Naive thymus-derived CD8-positive, alpha-beta T cell (primary cell): ENCODE data around the gene SNAP47. TPM values are rescaled to one million over a fixed set of nuclear protein-coding genes. Genes with fewer than 3 reads are reported as not detected.
A peak's percentile ranks its signal among the peaks of the same experiment; 100 is the strongest.

Experiments
- ATAC-seq, 2 donors: fragments of 150-1000 bp; cut with Tn5 transposase in 1 of 2; sonication (Bioruptor Pico), chemical (Tn5 transposase) in 1 of 2; 1 replicate in 1 of 2; 2 replicates in 1 of 2; pipeline ENCODE4 v1.10.0; 2021; ENCODE audit warnings: mild to moderate bottlenecking in 2 of 2, moderate library complexity in 2 of 2
- POLR2A ChIA-PET: fragments of 350-600 bp; sonication (Branson Sonifier 250); formaldehyde crosslinking; loops from one replicate; lab custom pipeline; 2021; ENCODE audit warnings: antibody characterized with exemption; lab: Charles Lee
- DNase-seq, 10 donors: peaks; one replicate each; pipeline versions ENCODE4 v3.0.0 to v3.0.0-alpha.2; 2020 to 2022
- H3K27ac Mint-ChIP-seq, 10 donors: one replicate each; pipeline ENCODE4 v1.8.0; 2020 to 2022; ENCODE audit warnings: mild to moderate bottlenecking in 10 of 10, mixed read lengths in 10 of 10, moderate library complexity in 4 of 10, inconsistent platforms in 1 of 10
- H3K27me3 Mint-ChIP-seq, 5 donors: one replicate each; pipeline ENCODE4 v1.8.0; 2021 to 2022; ENCODE audit warnings: mixed read lengths in 5 of 5
- H3K36me3 Mint-ChIP-seq, 3 donors: one replicate each; pipeline ENCODE4 v1.8.0; 2020 to 2022; ENCODE audit warnings: mixed read lengths in 3 of 3, mild to moderate bottlenecking in 2 of 3, inconsistent platforms in 1 of 3
- H3K4me1 Mint-ChIP-seq, 4 donors: one replicate each; pipeline ENCODE4 v1.8.0; 2021 to 2022; ENCODE audit warnings: mixed read lengths in 4 of 4
- H3K4me3 Mint-ChIP-seq, 10 donors: one replicate each; pipeline ENCODE4 v1.8.0; 2020 to 2022; ENCODE audit warnings: mild to moderate bottlenecking in 10 of 10, mixed read lengths in 10 of 10, moderate library complexity in 6 of 10, inconsistent platforms in 1 of 10
- H3K9me3 Mint-ChIP-seq, 9 donors: one replicate each; pipeline ENCODE4 v1.8.0; 2020 to 2022; ENCODE audit warnings: mixed read lengths in 9 of 9, mild to moderate bottlenecking in 3 of 9, inconsistent platforms in 1 of 9, moderate library complexity in 1 of 9
- polyA plus RNA-seq, 3 donors: library from polyadenylated mRNA; unstranded; fragments of 300-500 nt; fragmentation: Illumina TruSeq; gene quantifications; one replicate each; pipeline ENCODE4 v1.2.3, GENCODE V29; 2021
- total RNA-seq, 8 experiments: library from RNA in 2 of 8; stranded (reverse) in 2 of 8; gene quantifications; one replicate each; pipeline ENCODE4 v1.2.3 and lab custom pipeline; 2021 to 2026

Gene SNAP47
- total and polyA plus RNA-seq, 5 experiments from 2014 or later, result 25.0 to 46.6 (median 40.0) TPM

DNA sequence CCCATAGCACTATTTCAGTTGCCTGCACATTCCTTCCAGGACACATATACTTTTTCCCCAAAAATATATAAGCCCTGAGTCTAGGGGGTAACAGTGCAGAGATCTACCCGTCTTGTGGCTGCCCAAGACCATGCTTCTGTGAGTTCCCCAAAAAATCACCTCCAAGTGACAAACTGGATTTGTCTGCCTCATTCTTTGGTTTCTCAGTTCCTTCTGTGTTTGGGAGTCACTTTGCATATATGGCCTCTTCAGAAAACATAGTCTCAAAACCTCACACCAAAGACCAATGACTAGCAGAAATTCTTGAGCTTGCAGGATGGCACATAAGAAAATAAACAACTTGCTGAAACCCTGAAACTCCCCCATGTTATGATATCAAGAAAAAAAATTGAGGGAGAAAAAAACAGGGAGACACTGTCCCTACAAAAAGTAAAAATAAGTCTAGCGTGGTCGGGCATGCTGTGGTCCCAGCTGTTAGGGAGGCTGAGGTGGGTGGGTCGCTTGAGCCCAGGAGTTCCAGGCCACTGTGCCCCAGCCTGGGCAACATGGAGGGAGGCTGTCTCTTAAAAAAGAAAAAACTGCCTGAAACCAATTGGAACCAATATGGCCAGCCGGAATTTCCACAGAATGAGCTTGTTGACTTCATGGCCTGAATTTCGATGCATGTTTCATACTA, 8.2 kb upstream of the SNAP47 start:
- Mint-ChIP-seq H3K9me3 (peaks cover under 1 to 24% (median 15%) of the 10 kb centered on the region in 9 donors), H3K4me1 (peaks cover 8 to 28% (median 26%) of the 10 kb centered on the region in 4 donors), H3K4me3 (peak overlapping the region; percentile 46 to 86 (median 78)), H3K27ac (peak overlapping the region in 2 of 10 donors; percentile 3 to 53), H3K36me3 (peaks cover 0 to 12% (median 9%) of the 10 kb centered on the region in 3 donors), H3K27me3 (peaks cover 0 to 4% (median 0%) of the 10 kb centered on the region in 5 donors)
- DNase-seq, result no peak
- ATAC-seq, result no peak
- POLR2A ChIA-PET, result no interaction called here

DNA sequence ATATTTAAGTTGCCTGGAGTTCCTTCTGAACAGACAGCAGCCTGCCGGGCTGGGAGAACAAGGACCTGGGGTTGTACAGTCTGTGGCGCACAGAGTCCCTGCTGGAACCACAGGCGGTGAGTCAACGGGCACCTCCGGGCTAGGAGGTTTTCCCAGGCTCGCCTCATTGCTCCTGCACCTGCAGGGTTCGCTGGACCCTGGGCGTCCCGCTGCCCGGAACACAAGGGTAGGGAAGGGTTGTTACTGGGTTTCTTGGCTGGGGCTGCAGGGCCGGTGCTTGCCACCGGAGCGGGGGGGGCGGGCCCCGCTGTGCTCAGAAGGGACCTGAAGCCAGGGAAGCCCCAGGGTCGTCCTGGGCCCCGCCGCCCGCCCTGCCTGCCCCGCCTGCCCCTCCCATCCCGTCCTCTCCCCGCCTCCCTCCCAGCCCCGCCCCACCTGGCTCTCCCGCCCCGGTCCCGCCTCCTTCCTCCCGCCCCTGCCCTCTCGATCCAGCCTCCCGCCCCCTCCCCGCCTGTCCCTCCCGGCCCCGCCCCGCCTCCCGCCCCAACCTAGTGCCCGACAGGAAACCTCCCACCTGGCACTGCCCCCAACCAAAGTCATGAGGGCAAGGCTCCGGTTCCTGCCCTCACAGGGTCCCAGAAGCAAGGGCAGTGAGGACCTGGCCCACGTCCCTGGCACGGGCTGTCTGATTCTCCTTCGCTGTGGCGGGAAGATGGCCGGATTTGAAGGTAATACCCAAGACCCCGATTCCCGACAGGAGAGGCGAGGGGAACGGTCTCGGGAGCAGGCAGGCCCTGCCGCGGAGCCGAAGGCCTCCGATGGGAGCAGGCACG, 7.0 kb upstream of the SNAP47 start:
- Mint-ChIP-seq H3K27ac (peak overlapping the region in 7 of 10 donors; percentile 72 to 89 (median 86)), H3K4me3 (peak overlapping the region; percentile 75 to 90 (median 86)), H3K27me3 (peaks cover 0 to 4% (median 0%) of the 10 kb centered on the region in 5 donors), H3K9me3 (peaks cover 0 to 13% (median 5%) of the 10 kb centered on the region in 9 donors), H3K4me1 (peaks cover 9 to 32% (median 29%) of the 10 kb centered on the region in 4 donors), H3K36me3 (peaks cover under 1 to 2% (median under 1%) of the 10 kb centered on the region in 3 donors)
- DNase-seq, result peak in 8 of 10 donors; percentile 38 to 79 (median 57)
- peak; percentile 50 to 74 for ATAC-seq
- POLR2A ChIA-PET, result no interaction called here

- ATAC-seq, result peak; percentile 26 to 27
- POLR2A ChIA-PET, result no interaction called here
- Mint-ChIP-seq H3K27me3 (peaks cover 0 to 4% (median 0%) of the 10 kb centered on the region in 5 donors), H3K4me1 (peaks cover 13 to 37% (median 34%) of the 10 kb centered on the region in 4 donors), H3K36me3 (peaks cover 0 to 2% (median 0%) of the 10 kb centered on the region in 3 donors), H3K4me3 (peak overlapping the region; percentile 75 to 90 (median 86)), H3K27ac (peak overlapping the region in 9 of 10 donors; percentile 62 to 89 (median 80)), H3K9me3 (peaks cover 0 to 8% (median 3%) of the 10 kb centered on the region in 9 donors)
- DNase-seq, result no peak
Observed at GRCh38 chr1:227728892-227729143, 6.4 kb upstream of the SNAP47 start.

DNA sequence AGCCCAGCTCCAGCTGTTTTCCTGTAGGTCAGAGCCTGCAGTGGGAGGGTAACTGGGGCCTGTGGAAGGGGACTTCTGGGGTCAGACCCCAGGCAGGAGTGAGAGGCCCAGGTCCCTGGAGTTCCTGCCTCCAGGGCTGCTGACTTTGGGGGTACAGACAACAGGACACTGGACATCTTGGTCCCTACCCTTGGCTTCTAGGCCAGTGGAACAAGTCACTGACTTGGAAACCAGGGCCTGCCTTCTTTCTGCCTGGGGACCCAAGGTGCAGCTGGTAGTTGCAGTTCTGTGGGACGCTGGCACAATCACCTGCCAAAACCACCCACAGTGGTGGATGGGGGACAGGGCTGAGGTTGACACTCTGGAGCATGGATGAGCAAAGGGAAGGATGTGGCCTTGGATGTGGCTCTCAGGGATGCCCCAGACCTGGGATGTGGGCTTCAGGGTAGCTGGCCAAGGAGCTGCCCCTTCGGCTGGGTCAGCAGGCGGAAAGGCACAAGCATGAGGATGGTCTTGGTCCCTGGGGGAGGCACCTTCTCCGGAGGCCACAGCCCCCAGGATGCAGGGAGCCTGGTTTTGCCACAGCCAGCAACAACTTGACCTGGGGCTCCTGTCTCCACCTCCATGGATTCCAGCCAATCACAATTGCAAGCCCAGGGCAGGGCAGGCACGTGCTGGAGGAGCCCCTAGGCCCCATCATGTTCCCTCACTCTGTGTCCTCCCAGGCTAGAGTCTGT, 5.9 kb upstream of the SNAP47 start:
- Mint-ChIP-seq H3K27ac (peak overlapping the region in 9 of 10 donors; percentile 49 to 89 (median 80)), H3K36me3 (peaks cover 0 to 2% (median 0%) of the 10 kb centered on the region in 3 donors), H3K4me1 (peaks cover 14 to 42% (median 37%) of the 10 kb centered on the region in 4 donors), H3K27me3 (peaks cover 0 to 4% (median 0%) of the 10 kb centered on the region in 5 donors), H3K9me3 (peaks cover 0 to 3% (median 0%) of the 10 kb centered on the region in 9 donors), H3K4me3 (peak overlapping the region; percentile 75 to 90 (median 86))
- POLR2A ChIA-PET, result no interaction called here
- ATAC-seq (peak in 1 of 2 donors; percentile 24), DNase-seq (no peak)

DNA sequence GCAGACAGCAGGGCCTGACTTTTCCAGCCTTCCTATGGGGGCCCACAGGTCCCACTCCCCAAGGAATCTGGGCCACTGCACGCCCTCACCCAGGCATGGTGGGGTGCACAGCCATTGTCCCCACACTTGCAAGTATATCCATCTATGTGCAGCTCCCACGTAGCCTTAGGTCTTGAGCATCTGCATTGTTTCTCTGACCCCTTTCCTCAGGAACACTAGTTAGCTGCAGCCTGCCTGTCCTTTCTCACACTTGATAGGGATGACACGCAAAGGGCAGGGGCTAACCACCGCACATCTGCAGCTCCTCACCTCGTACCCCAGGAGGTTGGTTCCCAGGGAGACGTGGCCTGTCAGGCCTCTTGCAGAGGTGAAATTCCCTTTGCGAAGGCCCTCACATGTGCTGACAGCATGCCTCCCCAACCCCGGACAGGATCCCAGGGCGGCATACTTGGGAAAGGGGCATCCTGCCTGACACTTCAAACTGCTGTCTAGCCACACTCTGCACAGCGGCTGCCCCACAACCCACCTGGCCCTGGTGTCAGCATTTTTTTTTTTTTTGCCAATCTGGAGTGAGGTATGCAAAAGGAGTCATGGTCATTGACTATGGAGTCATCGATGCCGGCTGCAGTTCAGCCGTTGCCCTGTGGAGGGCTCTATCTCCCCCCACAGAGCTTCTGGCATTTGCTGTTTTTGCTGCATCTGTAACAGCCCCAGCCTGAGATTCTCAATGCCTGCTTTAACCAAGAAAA, 5.2 kb upstream of the SNAP47 start:
- POLR2A ChIA-PET, result interaction anchor here (0.7 kb wide), 1 partner anchor 1037 kb away, joined by 3 read pairs; no protein-coding TSS in a partner anchor
- peak overlapping the region; percentile 8 to 87 (median 63) for H3K4me3 Mint-ChIP-seq
- peaks cover 17 to 46% (median 39%) of the 10 kb centered on the region in 4 donors for H3K4me1 Mint-ChIP-seq
- peak in 1 of 2 donors; percentile 25 for ATAC-seq
- peak overlapping the region; percentile 8 to 87 (median 74) for H3K27ac Mint-ChIP-seq
- H3K27me3 Mint-ChIP-seq, result peaks cover 0 to 4% (median 0%) of the 10 kb centered on the region in 5 donors
- no peaks in the 10 kb centered on the region for H3K9me3 Mint-ChIP-seq
- H3K36me3 Mint-ChIP-seq, result peaks cover 0 to 2% (median 0%) of the 10 kb centered on the region in 3 donors
- peak in 4 of 10 donors; percentile 17 to 34 (median 25) for DNase-seq

GRCh38 chr1:227730630-227731151, 4.5 kb upstream of the SNAP47 start:
- POLR2A ChIA-PET, result interaction anchor here (0.7 kb wide), 1 partner anchor 1036 kb away, joined by 3 read pairs; no protein-coding TSS in a partner anchor
- peaks cover 0 to 2% (median 0%) of the 10 kb centered on the region in 3 donors for H3K36me3 Mint-ChIP-seq
- H3K4me3 Mint-ChIP-seq, result peak overlapping the region in 7 of 10 donors; percentile 34 to 87 (median 67)
- peak overlapping the region in 8 of 10 donors; percentile 8 to 85 (median 54) for H3K27ac Mint-ChIP-seq
- peaks cover 0 to 4% (median 0%) of the 10 kb centered on the region in 5 donors for H3K27me3 Mint-ChIP-seq
- no peaks in the 10 kb centered on the region for H3K9me3 Mint-ChIP-seq
- peaks cover 19 to 47% (median 42%) of the 10 kb centered on the region in 4 donors for H3K4me1 Mint-ChIP-seq
- ATAC-seq (no peak), DNase-seq (no peak)

DNA sequence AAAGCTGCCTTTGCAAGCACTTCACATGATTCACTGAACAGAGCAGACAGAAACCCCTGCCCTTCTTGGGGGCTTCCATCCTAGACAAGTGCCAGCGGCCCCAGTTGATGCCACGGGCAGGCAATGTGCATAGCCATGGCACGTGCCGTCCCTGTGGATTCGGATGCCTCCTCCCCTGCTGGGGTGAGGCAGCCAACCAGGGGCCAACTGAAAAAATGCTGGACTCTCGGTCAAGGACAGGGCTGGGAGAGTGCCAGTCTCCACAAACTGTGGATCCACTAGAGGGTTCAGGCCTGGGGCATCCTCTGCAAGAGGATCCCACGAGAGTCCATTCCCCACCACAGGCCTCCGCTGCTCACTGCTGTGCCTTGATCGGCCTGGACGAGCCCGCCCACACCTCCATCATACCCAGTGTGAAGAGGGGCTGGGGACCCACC, 4.0 kb upstream of the SNAP47 start:
- ATAC-seq (no peak), DNase-seq (no peak)
- Mint-ChIP-seq H3K4me3 (no peak overlapping the region), H3K27ac (peak overlapping the region in 2 of 10 donors; percentile 27 to 43), H3K27me3 (peaks cover 0 to 4% (median 0%) of the 10 kb centered on the region in 5 donors), H3K9me3 (no peaks in the 10 kb centered on the region), H3K36me3 (peaks cover 0 to 2% (median 0%) of the 10 kb centered on the region in 3 donors), H3K4me1 (peaks cover 24 to 53% (median 47%) of the 10 kb centered on the region in 4 donors)
- POLR2A ChIA-PET, result no interaction called here

GRCh38 chr1:227731696-227732585, 3.3 kb upstream of the SNAP47 start:
- no peak for DNase-seq
- no peak for ATAC-seq
- Mint-ChIP-seq H3K36me3 (peaks cover 0 to 2% (median 0%) of the 10 kb centered on the region in 3 donors), H3K27me3 (no peaks in the 10 kb centered on the region), H3K9me3 (no peaks in the 10 kb centered on the region), H3K4me3 (peak overlapping the region in 2 of 10 donors; percentile 48 to 91), H3K4me1 (peaks cover 28 to 57% (median 50%) of the 10 kb centered on the region in 4 donors), H3K27ac (no peak overlapping the region)
- POLR2A ChIA-PET, result no interaction called here

DNA sequence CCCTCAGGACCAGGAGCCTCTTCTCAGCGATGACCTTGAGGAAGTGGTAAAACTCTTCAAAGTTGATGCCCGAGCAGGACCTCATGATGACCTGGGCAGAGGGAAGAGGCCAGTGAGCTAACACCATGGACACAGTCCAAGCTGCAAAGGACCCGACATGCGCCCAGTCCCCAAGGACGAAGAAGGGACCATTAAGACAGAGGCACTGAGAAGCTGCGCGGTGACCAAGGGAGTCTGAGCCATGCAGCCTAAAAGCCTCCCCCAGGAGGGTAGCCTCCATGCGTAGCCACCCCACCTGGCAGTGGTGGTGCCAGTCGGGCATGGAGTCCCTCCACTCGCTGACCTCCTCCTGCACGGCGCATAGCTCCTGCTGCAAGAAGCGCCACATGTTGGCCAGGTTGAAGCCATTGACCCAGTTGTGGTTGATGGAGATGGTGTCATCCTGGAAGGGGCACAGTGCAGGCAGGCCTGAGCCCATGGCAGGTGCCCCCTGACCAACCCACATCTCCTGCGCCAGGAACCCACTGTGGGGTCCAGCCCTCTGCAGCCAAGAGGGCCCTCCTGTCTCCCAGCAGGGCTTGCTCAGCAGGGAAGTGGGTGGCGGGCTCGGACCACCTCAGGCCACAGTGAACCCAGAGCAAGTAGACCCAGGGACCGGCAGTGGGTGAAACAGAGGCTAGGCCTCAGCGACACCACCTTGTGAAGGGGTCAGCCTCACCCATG, 2.5 kb upstream of the SNAP47 start:
- no peak for DNase-seq
- Mint-ChIP-seq H3K4me3 (peak overlapping the region in 8 of 10 donors; percentile 18 to 91 (median 43)), H3K36me3 (peaks cover 0 to 2% (median 0%) of the 10 kb centered on the region in 3 donors), H3K9me3 (no peaks in the 10 kb centered on the region), H3K27ac (no peak overlapping the region), H3K27me3 (no peaks in the 10 kb centered on the region), H3K4me1 (peaks cover 34 to 61% (median 57%) of the 10 kb centered on the region in 4 donors)
- no peak for ATAC-seq
- POLR2A ChIA-PET, result interaction anchor here (0.7 kb wide), 1 partner anchor 22 kb away, joined by 3 read pairs; no protein-coding TSS in a partner anchor

DNA sequence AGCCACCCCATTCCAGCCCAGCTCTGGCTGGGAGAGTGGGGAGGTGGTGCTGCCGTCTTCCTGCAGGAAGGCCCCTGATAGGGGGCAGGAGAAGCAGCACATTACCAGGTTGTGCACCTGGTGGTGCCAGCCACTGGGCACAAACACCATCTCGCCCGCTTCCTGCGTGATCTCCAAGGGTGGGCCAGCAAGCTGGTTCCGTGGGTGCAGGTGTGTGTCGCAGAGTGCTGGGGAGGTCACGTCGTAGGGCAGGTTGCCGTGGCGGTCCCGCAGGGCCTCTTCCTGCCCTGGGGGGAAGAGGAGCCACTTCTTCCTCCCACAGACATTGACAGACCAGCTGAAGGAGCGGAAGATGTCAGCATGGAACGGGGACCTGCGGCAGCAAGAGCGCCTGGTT, 1.9 kb upstream of the SNAP47 start:
- ATAC-seq (no peak), DNase-seq (no peak)
- Mint-ChIP-seq H3K4me1 (peaks cover 32 to 61% (median 53%) of the 10 kb centered on the region in 4 donors), H3K4me3 (peak overlapping the region; percentile 58 to 96 (median 84)), H3K27me3 (no peaks in the 10 kb centered on the region), H3K27ac (peak overlapping the region in 4 of 10 donors; percentile 43 to 87 (median 70)), H3K36me3 (peaks cover 0 to 2% (median 0%) of the 10 kb centered on the region in 3 donors), H3K9me3 (no peaks in the 10 kb centered on the region)
- POLR2A ChIA-PET, result interaction anchor here (0.7 to 2.0 kb wide), 2 partner anchors 22 to 55 kb away, joined by 3 to 9 read pairs; no protein-coding TSS in a partner anchor
